Activated T-cell treated with anti-CD3 and anti-CD28 coated beads, Interleukin-2, amount 50 U/mL, for 48 hours (primary cell): ENCODE measurements around the gene KLC4.
A peak's percentile ranks its signal among the peaks of the same experiment; 100 is the strongest.
"Not testable (repeated sequence)": the region's sequence is repeated elsewhere in the genome, so short reads cannot be mapped to it uniquely, and the experiment has no call there.

Experiments used
- DNase-seq, 2 experiments: peaks; one replicate each; pipeline ENCODE4 v3.0.0-alpha.2; 2020

Gene KLC4

DNA sequence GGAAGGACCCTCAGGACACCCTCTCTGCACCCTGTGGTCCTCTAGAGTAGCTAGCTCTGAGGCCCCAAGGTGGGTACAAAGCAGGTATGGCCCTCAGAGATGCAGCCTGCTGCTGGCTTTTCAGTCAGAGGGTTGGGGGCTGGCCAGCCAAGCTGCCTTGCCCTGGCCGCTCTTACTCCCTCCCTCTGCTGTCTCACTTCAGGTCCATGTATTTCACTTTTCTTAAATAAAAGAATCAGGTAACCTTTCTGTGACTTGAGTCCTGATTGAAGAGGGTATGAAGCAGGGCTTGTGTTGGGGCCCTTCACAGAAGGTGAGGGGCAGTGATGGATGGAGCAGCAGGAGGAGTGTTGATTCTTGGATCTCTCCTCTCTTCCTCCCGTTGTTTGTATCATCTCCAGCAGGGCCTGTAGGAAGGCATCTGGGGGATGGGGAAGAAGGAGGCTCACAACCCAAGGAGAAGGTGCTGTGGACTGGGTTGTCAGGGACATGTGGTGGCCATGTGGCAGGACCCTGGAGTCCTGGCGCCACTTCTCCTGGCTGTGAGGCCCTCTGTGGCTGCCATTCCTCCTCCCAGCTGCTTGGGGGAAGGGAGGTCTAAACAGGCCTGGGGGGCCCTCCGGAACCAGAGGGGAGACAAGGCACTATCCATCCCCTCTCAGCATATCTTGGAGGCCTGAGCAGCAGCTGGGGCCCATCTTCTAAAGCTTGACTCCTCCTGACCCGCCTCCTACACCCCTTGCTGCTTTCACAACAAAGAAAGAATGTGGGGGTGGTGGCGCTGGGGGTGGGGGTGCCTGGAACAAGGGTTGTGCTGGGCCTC, 15.6 kb downstream of the KLC4 start:
- no peak for DNase-seq

- DNase-seq, result peak in 1 of 2 experiments; percentile 58
These were observed 16.4 kb downstream of the KLC4 start, which contains the start of gene PTK7 for GRCh38 chr6:43075670-43076463. TSS of gene PTK7 (plus strand) at chr6:43076314. CDS start at chr6:43076489, 175 bp downstream.

DNA sequence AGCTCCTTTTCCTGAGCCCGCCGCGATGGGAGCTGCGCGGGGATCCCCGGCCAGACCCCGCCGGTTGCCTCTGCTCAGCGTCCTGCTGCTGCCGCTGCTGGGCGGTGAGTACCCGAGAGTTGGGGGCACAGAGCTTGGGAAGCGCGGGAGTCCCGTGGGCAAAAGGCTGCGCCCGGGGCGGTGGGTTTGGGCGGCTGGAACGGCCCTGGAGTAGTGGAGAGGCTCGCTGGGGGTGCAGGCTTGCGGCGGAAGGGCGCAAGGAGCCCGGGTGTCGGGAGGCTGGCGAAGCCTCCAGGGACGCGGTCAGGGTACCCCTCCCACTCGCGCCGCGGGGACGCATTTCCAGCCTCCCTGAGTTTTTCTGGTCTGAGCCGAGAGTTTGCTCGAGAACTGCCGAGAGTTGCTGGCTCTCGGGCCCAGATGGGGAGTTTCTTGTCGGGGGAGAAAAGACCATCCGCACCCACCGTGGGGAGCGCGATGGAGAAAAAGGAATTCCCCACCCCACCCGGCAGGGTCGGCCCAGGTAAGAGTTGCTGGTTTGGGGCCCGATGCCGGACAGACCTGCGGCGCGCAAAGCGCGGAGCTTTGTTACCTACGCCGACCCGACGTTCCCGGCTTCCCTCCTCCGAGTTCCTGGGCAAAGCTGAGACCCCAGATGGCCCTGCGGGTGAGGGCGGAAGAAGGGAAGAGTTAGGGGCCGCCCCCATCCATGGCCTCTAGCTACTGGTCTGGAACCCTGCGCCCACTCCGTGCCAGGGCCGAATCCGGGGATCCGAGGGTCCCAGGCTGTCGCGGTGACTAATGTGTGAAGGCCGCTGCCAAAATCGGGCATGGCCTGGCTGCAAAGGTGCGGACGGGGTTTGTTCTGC, 17.3 kb downstream of the KLC4 start:
- peak in 1 of 2 experiments; percentile 34 for DNase-seq

GRCh38 chr6:43077333-43077809, 17.9 kb downstream of the KLC4 start:
- DNase-seq, result peak in 1 of 2 experiments; percentile 22

GRCh38 chr6:43077981-43078511, 18.6 kb downstream of the KLC4 start:
- no peak for DNase-seq

DNA sequence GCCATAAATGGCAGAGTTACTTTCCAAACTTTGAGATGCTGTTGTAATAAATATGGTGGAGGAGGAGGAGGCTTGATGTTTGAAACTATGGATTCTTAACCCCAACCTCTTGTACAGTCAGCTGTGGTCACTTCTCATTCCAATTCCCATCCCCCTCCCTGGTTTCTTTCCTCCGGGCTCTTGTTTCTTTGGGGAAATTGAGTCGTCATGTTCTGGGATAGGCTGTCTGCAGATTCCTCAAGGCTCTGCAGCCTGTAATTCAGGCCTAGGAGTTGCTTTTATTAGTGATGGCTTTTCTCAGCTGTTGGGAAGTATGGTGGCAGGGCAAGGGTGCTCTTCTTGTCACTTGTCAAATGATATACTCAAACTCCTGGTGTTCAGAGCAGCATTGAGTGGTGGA, 19.3 kb downstream of the KLC4 start:
- DNase-seq, result no peak

GRCh38 chr6:43081043-43081442, 21.6 kb downstream of the KLC4 start:
- no peak for DNase-seq

DNA sequence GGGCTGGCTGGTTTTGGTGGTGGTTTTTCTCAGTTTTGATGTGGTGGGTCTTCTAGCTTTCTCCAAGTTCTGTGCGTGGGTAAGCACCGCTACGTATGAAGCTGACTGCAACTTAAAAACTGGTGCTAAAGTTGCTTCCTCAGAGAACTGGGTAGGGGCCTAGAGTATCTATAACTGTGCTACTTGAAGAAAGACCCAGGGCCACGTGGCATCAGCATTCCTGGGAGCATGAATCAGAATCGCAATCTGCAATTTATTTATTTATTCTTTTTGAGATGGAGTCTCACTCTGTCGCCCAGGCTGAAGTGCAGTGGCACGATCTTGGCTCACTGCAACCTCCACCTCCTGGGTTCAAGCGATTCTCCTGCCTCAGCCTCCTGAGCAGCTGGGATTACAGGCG, 22.5 kb downstream of the KLC4 start:
- not testable (repeated sequence) for DNase-seq

GRCh38 chr6:43082806-43083655, 23.6 kb downstream of the KLC4 start:
- no peak for DNase-seq

DNA sequence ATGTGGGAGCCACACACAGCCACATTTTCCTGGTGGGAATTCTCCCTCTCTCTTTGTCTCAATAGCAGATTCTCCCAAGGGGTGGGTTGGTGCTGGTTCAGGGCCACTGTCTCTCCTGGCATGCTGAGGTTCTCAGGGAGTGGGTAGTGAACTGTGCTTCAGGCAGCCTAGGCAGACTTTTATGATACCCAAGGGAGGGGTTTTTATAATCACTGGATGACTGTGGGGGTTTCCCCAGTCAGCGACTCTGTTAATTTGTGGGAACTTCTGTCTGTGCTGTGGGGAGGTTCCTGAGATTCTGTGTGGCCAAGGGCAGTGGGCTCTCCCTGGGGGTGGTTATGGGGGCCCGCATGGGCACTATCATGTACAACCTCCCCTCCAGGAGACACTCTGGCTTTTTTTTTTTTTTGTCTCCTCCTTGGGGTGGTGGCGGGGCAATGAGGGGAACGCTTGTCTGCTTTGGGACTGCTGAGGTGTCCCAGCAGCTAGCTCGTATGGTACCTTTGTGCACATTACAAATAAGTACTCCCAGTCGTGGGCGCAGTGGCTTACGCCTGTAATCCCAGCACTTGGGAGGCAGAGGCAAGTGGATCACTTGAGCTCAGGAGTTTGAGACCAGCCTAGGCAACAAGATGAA, 26.7 kb downstream of the KLC4 start:
- peak; percentile 30 to 35 for DNase-seq

DNA sequence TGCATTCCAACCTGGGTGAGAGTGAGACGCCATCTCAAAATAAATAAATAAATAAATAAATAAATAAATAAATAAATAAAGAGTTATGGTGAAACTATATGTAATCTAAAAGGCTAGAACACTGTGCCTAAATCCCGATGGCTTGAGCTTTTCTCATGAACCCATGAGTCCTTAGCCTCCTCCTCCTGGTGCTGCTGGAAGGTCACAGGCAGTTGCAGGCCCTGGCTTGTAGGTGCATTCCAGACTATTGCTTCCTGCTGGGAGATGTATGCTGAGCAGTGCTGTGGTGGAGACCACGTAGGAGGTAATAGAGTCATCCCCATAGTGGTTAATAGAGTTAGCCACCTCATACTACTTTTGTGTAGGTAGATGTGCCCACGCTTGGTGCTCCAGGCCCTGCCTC, 29.2 kb downstream of the KLC4 start:
- no peak for DNase-seq

DNA sequence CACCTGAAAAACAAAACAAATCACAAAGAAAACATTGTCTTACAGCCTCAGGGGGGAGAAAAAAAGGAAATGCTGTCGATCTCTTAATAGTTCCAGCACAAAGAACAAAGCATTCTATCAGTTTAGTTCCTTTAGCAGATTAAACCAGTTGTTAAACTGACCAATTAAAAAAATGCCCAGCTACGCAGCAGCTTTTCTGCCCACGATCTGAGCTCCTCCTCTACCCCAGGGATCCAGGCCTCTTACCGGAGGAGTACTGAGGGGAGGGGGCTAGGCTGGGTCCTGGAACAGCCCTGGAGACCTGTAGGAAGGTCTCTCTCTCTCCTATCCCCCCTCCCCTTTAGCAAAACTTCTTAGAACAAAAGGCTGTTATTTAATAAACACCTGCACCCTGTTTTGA, 30.0 kb downstream of the KLC4 start:
- no peak for DNase-seq

GRCh38 chr6:43089874-43090558, 30.6 kb downstream of the KLC4 start:
- no peak for DNase-seq

- no peak for DNase-seq
These were observed 31.1 kb downstream of the KLC4 start for GRCh38 chr6:43090559-43090956.

DNA sequence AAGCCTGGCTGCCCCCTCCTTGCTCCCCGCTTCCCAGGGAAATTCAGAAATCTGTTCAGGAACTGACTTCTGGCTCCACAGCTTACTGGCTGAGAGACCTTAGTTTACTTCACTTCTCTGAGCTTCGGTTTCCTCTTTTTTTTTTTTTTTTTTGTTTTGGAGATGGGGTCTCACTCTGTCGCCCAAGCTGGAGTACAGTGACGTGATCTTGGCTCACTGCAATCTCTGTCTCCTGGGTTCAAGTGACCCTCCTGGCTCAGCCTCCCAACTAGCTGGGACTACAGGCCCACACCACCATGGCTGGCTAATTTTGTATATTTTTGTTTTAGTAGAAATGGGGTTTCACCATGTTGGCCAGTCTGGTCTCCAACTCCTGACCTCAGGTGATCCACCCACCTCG, 31.6 kb downstream of the KLC4 start:
- no peak for DNase-seq

GRCh38 chr6:43091436-43091991, 32.1 kb downstream of the KLC4 start:
- no peak for DNase-seq

GRCh38 chr6:43092635-43093034, 33.2 kb downstream of the KLC4 start:
- no peak for DNase-seq

DNA sequence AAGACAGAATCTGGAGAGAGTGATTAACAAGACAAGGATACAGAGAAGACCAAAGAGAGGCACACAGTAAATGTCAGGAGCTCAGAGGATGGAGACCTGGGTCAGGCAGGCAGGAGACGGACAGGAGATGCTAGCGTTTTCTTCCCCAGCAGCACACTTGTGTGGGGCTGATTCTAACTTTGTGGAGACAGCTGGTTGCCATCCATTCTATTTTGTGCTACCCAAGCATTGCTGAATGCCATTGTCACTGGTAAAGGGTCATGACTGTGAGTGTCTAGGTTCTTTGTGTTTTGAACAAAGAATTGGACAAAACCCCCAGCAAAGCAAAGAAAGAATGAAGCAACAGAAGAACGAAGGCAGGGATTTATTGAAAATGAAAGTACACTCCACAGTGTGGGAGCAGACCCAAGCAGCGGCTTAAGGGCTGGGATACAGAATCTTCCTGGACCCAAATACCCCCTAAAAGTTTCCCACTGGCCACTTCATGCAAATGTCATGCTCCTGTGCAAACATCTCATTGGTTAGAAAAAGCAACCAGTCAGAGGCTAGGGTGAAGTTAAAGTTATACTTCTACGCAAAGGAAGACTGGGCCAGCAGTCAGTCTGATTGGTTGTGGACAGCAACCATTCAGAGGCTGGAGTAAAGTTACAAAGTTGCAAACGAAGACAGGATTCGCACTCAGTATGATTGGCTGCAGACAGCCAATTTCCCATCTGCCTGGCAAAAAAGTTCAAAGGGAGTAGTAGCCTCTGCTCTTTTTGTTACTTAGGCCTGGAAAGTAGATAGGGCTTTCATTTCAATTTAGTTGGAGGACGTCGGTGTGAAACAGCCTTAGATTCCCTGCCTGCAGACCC, 34.2 kb downstream of the KLC4 start:
- DNase-seq, result no peak

DNA sequence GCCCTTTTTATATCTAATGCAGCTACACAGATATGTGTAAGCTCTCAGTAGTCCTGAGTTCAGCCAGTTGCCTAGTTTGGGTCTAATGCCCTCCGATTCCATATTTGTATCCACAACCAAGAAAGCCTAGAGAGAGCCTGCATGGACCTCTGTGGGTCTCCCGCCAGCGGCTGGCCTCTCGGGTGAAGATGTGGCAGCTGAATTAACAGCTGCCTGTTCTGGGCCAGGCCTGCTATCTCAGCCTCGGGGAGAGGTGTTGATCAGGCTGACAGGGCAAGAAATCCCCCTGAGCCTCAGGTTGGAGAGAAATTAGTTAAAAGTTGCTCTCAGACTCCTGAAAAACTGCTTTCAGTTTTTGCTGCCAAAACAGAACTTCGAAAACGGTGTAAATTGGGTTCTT, 36.5 kb downstream of the KLC4 start:
- DNase-seq, result no peak
